ENCODE results near the gene ANGPT4. TPM values are rescaled to one million over a fixed set of nuclear protein-coding genes. Genes with fewer than 3 reads are reported as not detected.
A peak's percentile ranks its signal among the peaks of the same experiment; 100 is the strongest.

ANGPT4 gene
- total RNA-seq, 4 donors from 2014 or later: 0.04 to 0.15 (median 0.10) TPM; not detected in 1

GRCh38 chr20:926670-927069 is 10.5 kb upstream of the ANGPT4 start:
- no peak for ATAC-seq
- no peak overlapping the region for H3K27ac ChIP-seq
- no peaks in the 10 kb centered on the region for H3K36me3 ChIP-seq
- no peak for DNase-seq
- H3K4me1 ChIP-seq: no peaks in the 10 kb centered on the region
- in situ Hi-C loops (cut with MboI; ENCODE audit: low sequenced_read_pairs in 4 of 4): no loop called here
- H3K9me3 ChIP-seq: no peaks in the 10 kb centered on the region
- peaks cover 0 to 2% (median 0%) of the 10 kb centered on the region in 3 donors for H3K27me3 ChIP-seq
- no peak overlapping the region for H3K4me3 ChIP-seq
- intact Hi-C loops (cut with DNase I; ENCODE audit: low total_unique reads): loop anchor here (10.0 kb wide), 1 partner anchor 58 kb away; no protein-coding TSS in a partner anchor
- TF ChIP-seq POLR2A (IDR thresholded peaks at IDR 0.05): no peak
- TF ChIP-seq CTCF (IDR thresholded peaks at IDR 0.05 in 4 of 5, conservative IDR thresholded peaks at IDR 0.05 in 1 of 5): no peak

- H3K27ac ChIP-seq: no peak overlapping the region
- ATAC-seq (no peak), DNase-seq (no peak)
- no peak for TF ChIP-seq POLR2A (IDR thresholded peaks at IDR 0.05)
- no peak for TF ChIP-seq CTCF (IDR thresholded peaks at IDR 0.05 in 4 of 5, conservative IDR thresholded peaks at IDR 0.05 in 1 of 5)
- H3K4me3 ChIP-seq: no peak overlapping the region
- intact Hi-C loops (cut with DNase I; ENCODE audit: low total_unique reads): loop anchor here (10.0 kb wide), 1 partner anchor 59 kb away; no protein-coding TSS in a partner anchor
- H3K27me3 ChIP-seq: no peaks in the 10 kb centered on the region
- no peaks in the 10 kb centered on the region for H3K9me3 ChIP-seq
- no peaks in the 10 kb centered on the region for H3K36me3 ChIP-seq
- in situ Hi-C loops (cut with MboI; ENCODE audit: low sequenced_read_pairs in 4 of 4): no loop called here
- H3K4me1 ChIP-seq: no peaks in the 10 kb centered on the region
These were observed 9.4 kb upstream of the ANGPT4 start for GRCh38 chr20:925516-925915.

- Histone ChIP-seq H3K27ac (no peak overlapping the region), H3K4me1 (no peaks in the 10 kb centered on the region), H3K4me3 (no peak overlapping the region), H3K9me3 (no peaks in the 10 kb centered on the region), H3K27me3 (no peaks in the 10 kb centered on the region), H3K36me3 (no peaks in the 10 kb centered on the region)
- DNase-seq: no peak
- in situ Hi-C loops (cut with MboI; ENCODE audit: low sequenced_read_pairs in 4 of 4) (no loop called here), intact Hi-C loops (cut with DNase I; ENCODE audit: low total_unique reads) (loop anchor here (10.0 kb wide), 1 partner anchor 60 kb away; no protein-coding TSS in a partner anchor)
- no peak for ATAC-seq
- TF ChIP-seq CTCF (IDR thresholded peaks at IDR 0.05 in 4 of 5, conservative IDR thresholded peaks at IDR 0.05 in 1 of 5) (no peak), POLR2A (IDR thresholded peaks at IDR 0.05) (no peak)
These were observed 8.5 kb upstream of the ANGPT4 start for GRCh38 chr20:924639-925038.

GRCh38 chr20:922781-923180 is 6.6 kb upstream of the ANGPT4 start:
- no peaks in the 10 kb centered on the region for H3K4me1 ChIP-seq
- in situ Hi-C loops (cut with MboI; ENCODE audit: low sequenced_read_pairs in 4 of 4) (no loop called here), intact Hi-C loops (cut with DNase I; ENCODE audit: low total_unique reads) (loop anchor here (10.0 kb wide), 1 partner anchor 62 kb away; no protein-coding TSS in a partner anchor)
- no peaks in the 10 kb centered on the region for H3K36me3 ChIP-seq
- TF ChIP-seq POLR2A (IDR thresholded peaks at IDR 0.05) (no peak), CTCF (IDR thresholded peaks at IDR 0.05 in 4 of 5, conservative IDR thresholded peaks at IDR 0.05 in 1 of 5) (no peak)
- no peak overlapping the region for H3K4me3 ChIP-seq
- no peaks in the 10 kb centered on the region for H3K27me3 ChIP-seq
- peak in 1 of 2 donors; percentile 23 for ATAC-seq
- no peak for DNase-seq
- H3K27ac ChIP-seq: no peak overlapping the region
- H3K9me3 ChIP-seq: no peaks in the 10 kb centered on the region

- in situ Hi-C loops (cut with MboI; ENCODE audit: low sequenced_read_pairs in 4 of 4) (no loop called here), intact Hi-C loops (cut with DNase I; ENCODE audit: low total_unique reads) (loop anchor here (10.0 kb wide), 1 partner anchor 64 kb away; no protein-coding TSS in a partner anchor)
- Histone ChIP-seq H3K27ac (no peak overlapping the region), H3K9me3 (no peaks in the 10 kb centered on the region), H3K4me1 (no peaks in the 10 kb centered on the region), H3K4me3 (no peak overlapping the region), H3K36me3 (no peaks in the 10 kb centered on the region), H3K27me3 (no peaks in the 10 kb centered on the region)
- no peak for TF ChIP-seq POLR2A (IDR thresholded peaks at IDR 0.05)
- TF ChIP-seq CTCF (IDR thresholded peaks at IDR 0.05 in 4 of 5, conservative IDR thresholded peaks at IDR 0.05 in 1 of 5): no peak
- no peak for ATAC-seq
- no peak for DNase-seq
These were observed 4.9 kb upstream of the ANGPT4 start for GRCh38 chr20:921068-921467.

All from gastrocnemius medialis (tissue), 4 donors.